HFFc6 (cell line): ENCODE measurements around the gene PCGF3. TPM values are rescaled to one million over a fixed set of nuclear protein-coding genes. Genes with fewer than 3 reads are reported as not detected.
"Not testable (repeated sequence)": the region's sequence is repeated elsewhere in the genome, so short reads cannot be mapped to it uniquely, and the experiment has no call there.

ENCODE experiments used
- DNase-seq: peaks from one replicate; pipeline ENCODE4 v3.0.0-alpha.2; 2018
- H3K27ac Mint-ChIP-seq: 2 replicates; pipeline ENCODE4 v1.8.0; 2020; ENCODE audit warnings: mild to moderate bottlenecking, mixed read lengths
- H3K27me3 Mint-ChIP-seq: 2 replicates; pipeline ENCODE4 v1.8.0; 2021; ENCODE audit warnings: mild to moderate bottlenecking, moderate library complexity, mixed read lengths; ENCODE audit not compliant: insufficient read depth
- H3K36me3 Mint-ChIP-seq: 2 replicates; pipeline ENCODE4 v1.8.0; 2021; ENCODE audit warnings: low read depth, mixed read lengths
- H3K4me1 Mint-ChIP-seq: 2 replicates; pipeline ENCODE4 v1.8.0; 2020; ENCODE audit warnings: low read depth, mixed read lengths
- H3K4me3 Mint-ChIP-seq: 2 replicates; pipeline ENCODE4 v1.8.0; 2020; ENCODE audit warnings: mild to moderate bottlenecking, moderate library complexity, mixed read lengths
- H3K9me3 Mint-ChIP-seq: 2 replicates; pipeline ENCODE4 v1.8.0; 2020; ENCODE audit warnings: mild to moderate bottlenecking, mixed read lengths
- total RNA-seq, 6 experiments: library from RNA; stranded (reverse); fragmentation: NEBNext Ultra II Directional; extraction: Animal tissue kit (Norgen Biotek cat#: 25700); gene quantifications; 2 replicates in 1 of 6; 3 replicates in 5 of 6; pipeline ENCODE4 v1.2.3, GENCODE V29; 2021
- TF ChIP-seq, protein P1 (sequence below): fragments of 200-600 bp; sonication (generic); IDR thresholded peaks from 2 replicates; pipeline ENCODE4 v1.5.0; 2021; ENCODE audit warnings: antibody characterized with exemption, mild to moderate bottlenecking

PCGF3 gene
- total RNA-seq, 6 experiments from 2014 or later = 28.5 to 34.5 (median 30.2) TPM

DNA sequence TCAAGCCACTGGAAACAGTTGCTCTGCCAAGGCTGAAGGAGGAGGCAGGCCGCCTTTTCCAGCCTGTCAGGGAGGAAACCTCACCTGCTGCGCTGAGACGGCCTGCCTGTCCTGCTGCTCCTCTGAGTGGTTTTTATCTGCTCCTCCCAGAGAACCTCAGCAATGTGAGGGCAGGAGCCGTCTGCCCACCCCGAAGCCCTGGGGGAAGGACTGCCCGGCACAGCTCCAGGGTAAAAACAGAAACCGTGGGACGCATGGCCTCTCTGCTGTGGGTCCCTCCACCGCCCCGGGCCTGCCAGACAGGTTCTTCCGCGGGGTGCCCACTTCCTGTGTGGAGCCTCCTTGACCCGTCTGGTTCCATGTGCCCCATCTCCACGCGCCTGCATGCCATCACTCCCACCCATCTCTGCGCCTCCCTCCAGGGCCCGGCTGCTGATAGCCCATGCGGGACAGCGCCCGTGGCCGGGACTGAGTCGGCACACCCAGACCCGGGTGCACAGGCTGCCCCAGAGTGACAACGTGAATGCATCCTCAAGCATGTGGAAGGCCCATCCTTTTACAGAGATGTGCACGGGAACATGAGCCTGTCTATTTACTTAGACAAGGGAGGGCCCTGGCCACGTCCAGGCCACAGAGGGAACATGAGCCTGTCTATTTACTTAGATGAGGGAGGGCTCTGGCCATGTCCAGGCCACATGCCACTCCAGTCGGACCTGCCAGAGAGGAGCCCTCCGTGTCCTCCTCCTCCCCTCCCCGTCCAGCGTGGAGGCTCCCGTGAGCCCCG lies 12.7 kb upstream of the PCGF3 start:
- Mint-ChIP-seq H3K4me3 (no peak overlapping the region), H3K27ac (no peak overlapping the region), H3K9me3 (no peaks in the 10 kb centered on the region), H3K36me3 (no peaks in the 10 kb centered on the region), H3K27me3 (peaks cover 21% of the 10 kb centered on the region), H3K4me1 (peaks cover 1% of the 10 kb centered on the region)
- TF ChIP-seq, protein P1, sequence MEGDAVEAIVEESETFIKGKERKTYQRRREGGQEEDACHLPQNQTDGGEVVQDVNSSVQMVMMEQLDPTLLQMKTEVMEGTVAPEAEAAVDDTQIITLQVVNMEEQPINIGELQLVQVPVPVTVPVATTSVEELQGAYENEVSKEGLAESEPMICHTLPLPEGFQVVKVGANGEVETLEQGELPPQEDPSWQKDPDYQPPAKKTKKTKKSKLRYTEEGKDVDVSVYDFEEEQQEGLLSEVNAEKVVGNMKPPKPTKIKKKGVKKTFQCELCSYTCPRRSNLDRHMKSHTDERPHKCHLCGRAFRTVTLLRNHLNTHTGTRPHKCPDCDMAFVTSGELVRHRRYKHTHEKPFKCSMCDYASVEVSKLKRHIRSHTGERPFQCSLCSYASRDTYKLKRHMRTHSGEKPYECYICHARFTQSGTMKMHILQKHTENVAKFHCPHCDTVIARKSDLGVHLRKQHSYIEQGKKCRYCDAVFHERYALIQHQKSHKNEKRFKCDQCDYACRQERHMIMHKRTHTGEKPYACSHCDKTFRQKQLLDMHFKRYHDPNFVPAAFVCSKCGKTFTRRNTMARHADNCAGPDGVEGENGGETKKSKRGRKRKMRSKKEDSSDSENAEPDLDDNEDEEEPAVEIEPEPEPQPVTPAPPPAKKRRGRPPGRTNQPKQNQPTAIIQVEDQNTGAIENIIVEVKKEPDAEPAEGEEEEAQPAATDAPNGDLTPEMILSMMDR = no peak
- DNase-seq = no peak

DNA sequence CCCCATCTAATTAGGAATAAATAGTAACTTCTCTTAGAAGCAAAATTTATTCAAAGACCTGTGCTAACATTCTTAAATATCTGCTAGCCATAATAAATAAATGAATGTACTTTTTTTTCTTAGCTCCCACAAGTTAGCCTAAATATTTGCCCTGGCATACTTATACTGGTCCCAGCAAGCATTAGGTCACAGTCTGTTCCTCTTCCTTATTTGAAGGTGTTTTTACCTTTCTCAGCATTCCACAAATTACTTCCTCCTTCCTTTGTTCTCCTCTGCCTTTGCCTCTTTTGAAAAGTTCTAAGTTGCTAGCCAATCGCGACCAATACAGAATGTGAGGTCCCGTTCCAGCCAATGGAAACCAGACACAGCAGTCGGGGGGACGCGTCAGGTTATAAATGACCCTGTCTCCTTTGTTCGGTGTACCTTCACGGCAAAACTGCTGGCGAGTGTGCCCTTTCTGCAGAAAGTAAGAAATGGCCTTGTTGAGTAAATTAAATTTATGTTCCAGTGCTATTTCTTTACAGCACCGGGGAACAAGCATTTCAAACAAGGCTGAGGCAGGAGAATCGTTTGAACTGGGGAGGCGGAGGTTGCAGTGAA lies 11.2 kb upstream of the PCGF3 start:
- peaks cover 23% of the 10 kb centered on the region for H3K27me3 Mint-ChIP-seq
- not testable (repeated sequence) for DNase-seq, H3K36me3 Mint-ChIP-seq, H3K4me3 Mint-ChIP-seq, H3K4me1 Mint-ChIP-seq, H3K9me3 Mint-ChIP-seq, H3K27ac Mint-ChIP-seq

DNA sequence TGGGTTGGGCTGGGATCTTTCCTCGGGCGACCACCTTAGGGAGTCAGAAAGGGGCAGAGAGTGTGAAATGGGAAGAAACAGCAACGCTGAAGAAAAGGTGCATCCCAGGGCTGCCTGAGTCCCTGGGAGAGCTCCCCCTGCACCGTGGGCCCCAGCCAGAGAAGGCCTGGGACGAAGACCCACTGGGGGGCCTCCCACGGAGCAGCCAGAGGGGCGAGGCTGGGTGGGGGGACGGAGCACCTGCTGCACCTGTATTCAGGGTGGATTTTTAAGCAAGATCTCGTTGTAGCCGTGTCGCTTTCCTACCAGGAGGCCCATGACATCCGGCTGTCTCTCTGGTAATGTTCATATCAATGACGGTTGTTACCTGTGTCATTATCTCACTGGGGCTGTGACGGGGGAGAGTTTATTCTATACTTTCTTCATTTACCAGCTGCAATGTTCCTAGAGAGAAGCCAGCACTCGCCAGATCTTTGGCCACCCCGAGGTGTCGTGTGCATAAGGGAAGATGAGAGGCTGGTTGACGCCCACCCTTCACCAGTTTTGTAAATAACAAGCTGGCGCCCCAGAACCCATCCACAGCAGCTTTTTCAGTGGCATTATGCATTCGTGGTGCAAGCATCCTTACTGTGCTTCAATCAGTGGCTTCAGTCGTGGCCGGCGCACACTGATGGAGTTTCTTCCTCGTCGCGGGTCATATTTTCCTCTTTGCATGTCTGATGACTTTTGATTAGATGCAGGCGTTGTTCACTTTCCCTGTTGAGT lies 5.6 kb upstream of the PCGF3 start:
- H3K4me3 Mint-ChIP-seq = no peak overlapping the region
- no peak for DNase-seq
- TF ChIP-seq, protein P1 = no peak
- peaks cover 18% of the 10 kb centered on the region for H3K27me3 Mint-ChIP-seq
- no peak overlapping the region for H3K27ac Mint-ChIP-seq
- no peaks in the 10 kb centered on the region for H3K4me1 Mint-ChIP-seq
- no peaks in the 10 kb centered on the region for H3K9me3 Mint-ChIP-seq
- H3K36me3 Mint-ChIP-seq = no peaks in the 10 kb centered on the region

DNA sequence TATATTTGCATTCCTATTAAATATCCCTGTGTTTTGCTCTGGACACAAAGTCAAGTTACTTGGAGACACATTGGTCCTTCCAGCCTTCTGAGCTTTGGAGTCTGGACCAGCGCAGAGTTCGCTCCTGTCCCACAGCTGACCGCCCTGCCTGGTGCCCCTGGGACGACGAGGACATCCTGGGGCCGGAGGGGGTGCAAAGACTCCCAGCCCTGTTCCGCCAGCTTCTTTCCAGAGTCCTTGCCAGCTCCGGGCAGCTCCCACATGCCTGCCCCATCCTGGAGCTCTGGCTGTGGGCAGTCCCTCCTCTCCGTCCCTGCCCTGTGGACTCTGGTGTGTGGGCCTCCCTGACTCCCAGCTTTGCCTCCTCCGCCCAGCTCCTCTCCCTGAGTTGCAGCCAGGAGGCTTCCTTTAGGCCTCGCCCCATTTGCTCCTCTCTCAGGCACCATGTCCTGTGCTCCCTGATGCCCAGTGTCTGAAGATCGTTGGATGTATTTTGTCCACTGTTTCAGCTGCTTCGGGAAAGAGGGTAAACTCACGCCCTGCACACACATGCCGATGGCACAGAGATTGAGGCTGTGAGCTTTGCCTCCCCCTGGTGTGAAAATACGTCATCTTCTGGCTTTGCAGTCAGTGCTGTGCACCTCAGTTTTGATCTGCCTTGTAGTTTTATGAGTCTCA lies 4.9 kb upstream of the PCGF3 start:
- no peaks in the 10 kb centered on the region for H3K36me3 Mint-ChIP-seq
- no peak for DNase-seq
- H3K9me3 Mint-ChIP-seq = no peaks in the 10 kb centered on the region
- no peaks in the 10 kb centered on the region for H3K4me1 Mint-ChIP-seq
- TF ChIP-seq, protein P1 = peak; percentile 14; the same call in 1 of the 2 replicates
- H3K4me3 Mint-ChIP-seq = no peak overlapping the region
- no peak overlapping the region for H3K27ac Mint-ChIP-seq
- H3K27me3 Mint-ChIP-seq = peaks cover 16% of the 10 kb centered on the region

DNA sequence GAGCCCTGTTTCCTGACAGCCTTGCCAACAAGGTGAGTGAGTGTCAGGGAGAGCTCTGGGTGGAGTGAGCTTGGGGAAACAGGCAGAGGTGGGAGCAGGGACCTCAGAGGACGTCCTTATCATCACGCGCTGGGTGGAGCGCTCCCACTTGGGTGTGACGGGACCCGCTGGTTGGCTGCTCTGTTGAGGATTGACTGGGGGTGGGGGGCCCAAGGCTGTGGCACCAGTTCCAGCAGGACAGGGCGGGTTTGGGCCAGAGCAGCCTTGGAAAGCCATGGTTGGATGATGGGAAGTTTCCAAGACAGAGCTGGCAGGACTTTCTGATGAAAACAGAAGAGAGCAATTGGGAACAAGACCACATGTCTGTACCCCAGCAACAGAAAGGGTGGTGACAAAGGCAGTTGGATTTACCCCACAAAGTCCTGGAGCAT lies 3.0 kb upstream of the PCGF3 start:
- Mint-ChIP-seq H3K27ac (no peak overlapping the region), H3K4me3 (no peak overlapping the region), H3K9me3 (no peaks in the 10 kb centered on the region), H3K4me1 (no peaks in the 10 kb centered on the region), H3K27me3 (peaks cover 13% of the 10 kb centered on the region), H3K36me3 (no peaks in the 10 kb centered on the region)
- no peak for DNase-seq
- TF ChIP-seq, protein P1 = no peak
